ENCODE data around the gene FOXK1.

Gene FOXK1

GRCh38 chr7:4807598-4808016 lies 125.5 kb downstream of the FOXK1 start:
- H3K9ac ChIP-seq (ENCODE audit: low read length): no peak overlapping the region
- H3K4me3 ChIP-seq (ENCODE audit: low read length): no peak overlapping the region
- no peak overlapping the region for H3K27ac ChIP-seq (ENCODE audit: low read length)
- H4K20me1 ChIP-seq (ENCODE audit: insufficient read depth, low read length): no peaks in the 10 kb centered on the region
- H3K9me3 ChIP-seq (ENCODE audit: insufficient read depth, low read length): no peaks in the 10 kb centered on the region
- TF ChIP-seq EZH2phosphoT487 (IDR thresholded peaks at IDR 0.05; ENCODE audit: low read depth) (no peak), CTCF (IDR thresholded peaks at IDR 0.05; ENCODE audit: low read depth, low read length) (no peak)
- H2AFZ ChIP-seq (ENCODE audit: low read depth, low read length): no peak overlapping the region
- no peaks in the 10 kb centered on the region for H3K27me3 ChIP-seq (ENCODE audit: low read depth, low read length)
- no peaks in the 10 kb centered on the region for H3K79me2 ChIP-seq (ENCODE audit: low read length)
- H3K4me2 ChIP-seq (ENCODE audit: low read length): no peak overlapping the region
- H3K36me3 ChIP-seq (replicated peaks; ENCODE audit: low read depth, low read length): no peaks in the 10 kb centered on the region
- no peaks in the 10 kb centered on the region for H3K4me1 ChIP-seq (ENCODE audit: low read length)

GRCh38 chr7:4808026-4808425 lies 125.9 kb downstream of the FOXK1 start:
- H3K79me2 ChIP-seq (ENCODE audit: low read length): no peaks in the 10 kb centered on the region
- no peaks in the 10 kb centered on the region for H3K36me3 ChIP-seq (replicated peaks; ENCODE audit: low read depth, low read length)
- no peaks in the 10 kb centered on the region for H3K27me3 ChIP-seq (ENCODE audit: low read depth, low read length)
- no peak overlapping the region for H3K9ac ChIP-seq (ENCODE audit: low read length)
- no peak overlapping the region for H2AFZ ChIP-seq (ENCODE audit: low read depth, low read length)
- no peak for TF ChIP-seq CTCF (IDR thresholded peaks at IDR 0.05; ENCODE audit: low read depth, low read length)
- TF ChIP-seq EZH2phosphoT487 (IDR thresholded peaks at IDR 0.05; ENCODE audit: low read depth): no peak
- H4K20me1 ChIP-seq (ENCODE audit: insufficient read depth, low read length): no peaks in the 10 kb centered on the region
- H3K4me2 ChIP-seq (ENCODE audit: low read length): no peak overlapping the region
- no peaks in the 10 kb centered on the region for H3K9me3 ChIP-seq (ENCODE audit: insufficient read depth, low read length)
- no peaks in the 10 kb centered on the region for H3K4me1 ChIP-seq (ENCODE audit: low read length)
- no peak overlapping the region for H3K27ac ChIP-seq (ENCODE audit: low read length)
- H3K4me3 ChIP-seq (ENCODE audit: low read length): no peak overlapping the region

GRCh38 chr7:4808565-4808964 lies 126.5 kb downstream of the FOXK1 start:
- H3K27me3 ChIP-seq (ENCODE audit: low read depth, low read length): no peaks in the 10 kb centered on the region
- no peak overlapping the region for H3K9ac ChIP-seq (ENCODE audit: low read length)
- H3K4me1 ChIP-seq (ENCODE audit: low read length): no peaks in the 10 kb centered on the region
- no peaks in the 10 kb centered on the region for H3K79me2 ChIP-seq (ENCODE audit: low read length)
- H2AFZ ChIP-seq (ENCODE audit: low read depth, low read length): no peak overlapping the region
- no peak overlapping the region for H3K4me3 ChIP-seq (ENCODE audit: low read length)
- no peak overlapping the region for H3K27ac ChIP-seq (ENCODE audit: low read length)
- TF ChIP-seq EZH2phosphoT487 (IDR thresholded peaks at IDR 0.05; ENCODE audit: low read depth) (no peak), CTCF (IDR thresholded peaks at IDR 0.05; ENCODE audit: low read depth, low read length) (no peak)
- no peaks in the 10 kb centered on the region for H4K20me1 ChIP-seq (ENCODE audit: insufficient read depth, low read length)
- no peaks in the 10 kb centered on the region for H3K36me3 ChIP-seq (replicated peaks; ENCODE audit: low read depth, low read length)
- no peaks in the 10 kb centered on the region for H3K9me3 ChIP-seq (ENCODE audit: insufficient read depth, low read length)
- no peak overlapping the region for H3K4me2 ChIP-seq (ENCODE audit: low read length)

- no peak overlapping the region for H2AFZ ChIP-seq (ENCODE audit: low read depth, low read length)
- H3K9me3 ChIP-seq (ENCODE audit: insufficient read depth, low read length): no peaks in the 10 kb centered on the region
- H3K79me2 ChIP-seq (ENCODE audit: low read length): no peaks in the 10 kb centered on the region
- TF ChIP-seq EZH2phosphoT487 (IDR thresholded peaks at IDR 0.05; ENCODE audit: low read depth) (no peak), CTCF (IDR thresholded peaks at IDR 0.05; ENCODE audit: low read depth, low read length) (no peak)
- no peaks in the 10 kb centered on the region for H3K36me3 ChIP-seq (replicated peaks; ENCODE audit: low read depth, low read length)
- no peak overlapping the region for H3K9ac ChIP-seq (ENCODE audit: low read length)
- H3K27ac ChIP-seq (ENCODE audit: low read length): no peak overlapping the region
- H3K4me2 ChIP-seq (ENCODE audit: low read length): no peak overlapping the region
- H3K4me1 ChIP-seq (ENCODE audit: low read length): no peaks in the 10 kb centered on the region
- no peaks in the 10 kb centered on the region for H4K20me1 ChIP-seq (ENCODE audit: insufficient read depth, low read length)
- no peaks in the 10 kb centered on the region for H3K27me3 ChIP-seq (ENCODE audit: low read depth, low read length)
- no peak overlapping the region for H3K4me3 ChIP-seq (ENCODE audit: low read length)
Observed at GRCh38 chr7:4809091-4809591, 127.0 kb downstream of the FOXK1 start.
